ENCODE results near the gene UGT3A1.

The UGT3A1 gene

DNA sequence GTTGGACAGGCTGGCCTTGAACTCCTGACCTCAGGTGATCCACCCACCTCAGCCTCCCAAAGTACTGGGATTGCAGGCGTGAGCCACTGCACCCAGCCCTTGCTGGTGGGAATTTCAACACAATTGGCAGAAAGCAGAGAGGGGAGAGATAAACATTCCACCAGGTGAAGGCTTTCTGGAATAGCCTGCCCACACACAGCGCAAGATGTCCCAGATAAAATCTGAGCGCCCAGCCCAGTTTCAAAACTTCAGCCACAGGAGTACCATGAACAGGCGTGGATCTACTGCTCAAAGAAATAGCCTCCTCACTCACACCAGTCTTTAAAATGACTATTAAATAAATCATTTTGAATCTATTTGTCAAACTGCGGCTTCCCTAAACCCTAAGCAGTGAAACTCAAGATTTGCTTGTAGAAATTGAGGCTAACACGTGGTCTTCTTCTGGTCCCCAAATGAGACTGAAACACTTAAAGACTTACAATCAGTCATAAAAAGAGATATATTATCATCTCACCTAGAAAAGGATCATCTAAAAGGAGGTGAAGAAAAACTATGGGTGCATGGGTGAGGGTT is 87.5 kb downstream of the UGT3A1 start:
- no peak for DNase-seq

DNA sequence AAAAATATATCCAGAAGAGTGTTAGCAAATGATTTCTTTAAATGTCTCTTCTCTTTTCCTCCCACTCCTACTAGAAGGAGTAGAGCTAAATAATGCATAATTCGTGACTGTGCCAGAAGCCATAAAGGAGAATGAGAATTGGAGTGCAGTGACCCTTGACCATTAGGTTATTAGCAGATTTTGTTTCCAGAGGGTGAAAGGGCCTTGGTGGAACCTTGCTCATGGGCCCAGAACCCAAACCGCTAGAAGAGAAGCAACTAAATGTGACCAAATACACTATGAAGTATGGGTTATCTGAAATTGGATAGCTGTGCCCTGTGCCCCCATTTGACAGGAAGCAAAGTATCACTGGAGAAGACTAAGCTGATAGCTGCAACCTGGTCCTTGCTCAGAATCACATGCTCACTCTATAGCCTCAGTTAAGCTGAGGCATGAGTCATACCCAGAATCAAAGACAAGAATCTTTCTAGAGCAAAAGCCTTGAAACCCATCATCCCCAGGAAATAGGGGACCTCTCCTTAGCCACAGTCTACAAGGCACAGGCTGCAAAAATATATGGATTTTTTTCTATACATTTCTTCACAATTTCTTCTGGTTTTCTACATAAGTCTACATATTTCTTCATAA is 89.0 kb downstream of the UGT3A1 start:
- no peak for DNase-seq

All from eye (tissue), 1 donor.